DOHH2 (cell line): ENCODE measurements around the gene CHKB.
A peak's percentile ranks its signal among the peaks of the same experiment; 100 is the strongest.

Experiments
- H3F3A ChIP-seq: fragments of 200-600 bp; sonication (generic), shearing (Covaris generic); 2 replicates; pipeline ENCODE4 v1.6.0; 2016; ENCODE audit warnings: antibody characterized with exemption, mild to moderate bottlenecking; ENCODE audit not compliant: control insufficient read depth, insufficient read depth
- H3K27ac ChIP-seq: fragments of 200-600 bp; sonication (generic); 2 replicates; pipeline ENCODE4 v1.5.1; 2014; ENCODE audit warnings: low read depth, mild to moderate bottlenecking, low read length, moderate library complexity
- H3K27me3 ChIP-seq: fragments of 200-600 bp; sonication (generic); 2 replicates; pipeline ENCODE4 v1.6.1; 2014; ENCODE audit warnings: mild to moderate bottlenecking, low read length, mixed read lengths; ENCODE audit not compliant: control insufficient read depth
- H3K36me3 ChIP-seq: fragments of 200-600 bp; sonication (generic); 2 replicates; pipeline ENCODE4 v1.6.1; 2014; ENCODE audit warnings: mild to moderate bottlenecking, low read length, moderate library complexity, mixed read lengths; ENCODE audit not compliant: control insufficient read depth
- H3K4me1 ChIP-seq: fragments of 200-600 bp; sonication (generic); 2 replicates; pipeline ENCODE4 v1.6.1; 2014; ENCODE audit warnings: mild to moderate bottlenecking, low read length, mixed read lengths; ENCODE audit not compliant: control insufficient read depth
- H3K4me2 ChIP-seq: fragments of 200-600 bp; sonication (generic); 2 replicates; pipeline ENCODE4 v1.6.0; 2014; ENCODE audit warnings: mild to moderate bottlenecking, low read length, moderate library complexity
- H3K4me3 ChIP-seq: fragments of 200-600 bp; sonication (generic); 2 replicates; pipeline ENCODE4 v1.5.1; 2014; ENCODE audit warnings: mild to moderate bottlenecking, low read length, mixed read lengths
- H3K79me2 ChIP-seq: fragments of 200-600 bp; sonication (generic); 2 replicates; pipeline ENCODE4 v1.6.1; 2014; ENCODE audit warnings: mild to moderate bottlenecking, low read length, mixed read lengths; ENCODE audit not compliant: control insufficient read depth
- H3K9me2 ChIP-seq: fragments of 200-600 bp; sonication (generic); replicated peaks from 2 replicates; pipeline ENCODE4 v1.6.1; 2014; ENCODE audit warnings: mild to moderate bottlenecking, low read length, mixed read lengths; ENCODE audit not compliant: control insufficient read depth
- H3K9me3 ChIP-seq: fragments of 200-600 bp; sonication (generic); 2 replicates; pipeline ENCODE4 v1.6.1; 2014; ENCODE audit warnings: antibody characterized with exemption, low read length, mixed read lengths; ENCODE audit not compliant: control insufficient read depth, insufficient read depth
- H4K20me1 ChIP-seq: fragments of 200-600 bp; sonication (generic); 2 replicates; pipeline ENCODE4 v1.6.0; 2014; ENCODE audit warnings: low read depth, mild to moderate bottlenecking, antibody characterized with exemption, low read length, moderate library complexity; ENCODE audit not compliant: control insufficient read depth, insufficient read depth
- CTCF ChIP-seq: fragments of 200-600 bp; sonication (generic); IDR thresholded peaks from one replicate; pipeline ENCODE4 v1.5.1; 2014; ENCODE audit warnings: antibody characterized with exemption, mild to moderate bottlenecking, low read depth, low read length; ENCODE audit not compliant: poor library complexity, severe bottlenecking
- EZH2phosphoT487 ChIP-seq: fragments of 200-600 bp; sonication (generic); IDR thresholded peaks from 2 replicates; pipeline ENCODE4 v1.6.1; 2017; ENCODE audit warnings: borderline replicate concordance, mild to moderate bottlenecking, antibody characterized with exemption, low read length, moderate library complexity, mixed read lengths

The CHKB gene

GRCh38 chr22:50529416-50529896 lies 53.2 kb downstream of the CHKB start:
- TF ChIP-seq EZH2phosphoT487 (no peak), CTCF (no peak)
- peaks cover 32% of the 10 kb centered on the region for H3K79me2 ChIP-seq
- H3K9me2 ChIP-seq = no peaks in the 10 kb centered on the region
- peaks cover 50% of the 10 kb centered on the region for H3K4me1 ChIP-seq
- H4K20me1 ChIP-seq = no peaks in the 10 kb centered on the region
- H3K9me3 ChIP-seq = no peaks in the 10 kb centered on the region
- H3K27ac ChIP-seq = no peak overlapping the region
- peak overlapping the region; percentile 91 for H3K4me3 ChIP-seq
- H3K36me3 ChIP-seq = peaks cover 10% of the 10 kb centered on the region
- peak overlapping the region; percentile 94; the same call in 1 of the 2 replicates for H3K4me2 ChIP-seq
- peaks cover 37% of the 10 kb centered on the region for H3F3A ChIP-seq
- no peaks in the 10 kb centered on the region for H3K27me3 ChIP-seq
